HAP-1 (cell line): Measurements from ENCODE around the gene SPOUT1.
"Not testable (repeated sequence)": the region's sequence is repeated elsewhere in the genome, so short reads cannot be mapped to it uniquely, and the experiment has no call there.

ENCODE experiments used
- DNase-seq, 2 experiments: peaks; one replicate each; pipeline ENCODE4 v3.0.0-alpha.2; 2016 to 2020; ENCODE audit warnings: low spot score in 2 of 2
- H3K27me3 ChIP-seq: fragments of 250-450 bp; sonication (Bioruptor Pico); 2 replicates; pipeline ENCODE4 v1.5.1; 2020; ENCODE audit warnings: low read depth, mild to moderate bottlenecking, moderate library complexity
- H3K36me3 ChIP-seq: fragments of 250-450 bp; sonication (Bioruptor Pico); replicated peaks from 2 replicates; pipeline ENCODE4 v1.5.1; 2020; ENCODE audit warnings: mild to moderate bottlenecking
- H3K4me1 ChIP-seq: fragments of 250-450 bp; sonication (Bioruptor Pico); 2 replicates; pipeline ENCODE4 v1.5.1; 2020; ENCODE audit warnings: mild to moderate bottlenecking
- H3K4me3 ChIP-seq: fragments of 250-450 bp; sonication (Bioruptor Pico); 2 replicates; pipeline ENCODE4 v1.5.1; 2020; ENCODE audit warnings: mild to moderate bottlenecking, moderate library complexity
- H3K9me3 ChIP-seq: fragments of 250-450 bp; sonication (Bioruptor Pico); 2 replicates; pipeline ENCODE4 v1.5.1; 2020; ENCODE audit warnings: mild to moderate bottlenecking, moderate library complexity
- in situ Hi-C: fragments of 300-500 bp; cut with MboI; formaldehyde crosslinking; loops from 3 replicates; pipeline ENCODE4 v1.14.3; 2020; ENCODE audit warnings: low sequenced_read_pairs, inconsistent platforms, mixed read lengths

SPOUT1 gene, protein sequence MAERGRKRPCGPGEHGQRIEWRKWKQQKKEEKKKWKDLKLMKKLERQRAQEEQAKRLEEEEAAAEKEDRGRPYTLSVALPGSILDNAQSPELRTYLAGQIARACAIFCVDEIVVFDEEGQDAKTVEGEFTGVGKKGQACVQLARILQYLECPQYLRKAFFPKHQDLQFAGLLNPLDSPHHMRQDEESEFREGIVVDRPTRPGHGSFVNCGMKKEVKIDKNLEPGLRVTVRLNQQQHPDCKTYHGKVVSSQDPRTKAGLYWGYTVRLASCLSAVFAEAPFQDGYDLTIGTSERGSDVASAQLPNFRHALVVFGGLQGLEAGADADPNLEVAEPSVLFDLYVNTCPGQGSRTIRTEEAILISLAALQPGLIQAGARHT

DNA sequence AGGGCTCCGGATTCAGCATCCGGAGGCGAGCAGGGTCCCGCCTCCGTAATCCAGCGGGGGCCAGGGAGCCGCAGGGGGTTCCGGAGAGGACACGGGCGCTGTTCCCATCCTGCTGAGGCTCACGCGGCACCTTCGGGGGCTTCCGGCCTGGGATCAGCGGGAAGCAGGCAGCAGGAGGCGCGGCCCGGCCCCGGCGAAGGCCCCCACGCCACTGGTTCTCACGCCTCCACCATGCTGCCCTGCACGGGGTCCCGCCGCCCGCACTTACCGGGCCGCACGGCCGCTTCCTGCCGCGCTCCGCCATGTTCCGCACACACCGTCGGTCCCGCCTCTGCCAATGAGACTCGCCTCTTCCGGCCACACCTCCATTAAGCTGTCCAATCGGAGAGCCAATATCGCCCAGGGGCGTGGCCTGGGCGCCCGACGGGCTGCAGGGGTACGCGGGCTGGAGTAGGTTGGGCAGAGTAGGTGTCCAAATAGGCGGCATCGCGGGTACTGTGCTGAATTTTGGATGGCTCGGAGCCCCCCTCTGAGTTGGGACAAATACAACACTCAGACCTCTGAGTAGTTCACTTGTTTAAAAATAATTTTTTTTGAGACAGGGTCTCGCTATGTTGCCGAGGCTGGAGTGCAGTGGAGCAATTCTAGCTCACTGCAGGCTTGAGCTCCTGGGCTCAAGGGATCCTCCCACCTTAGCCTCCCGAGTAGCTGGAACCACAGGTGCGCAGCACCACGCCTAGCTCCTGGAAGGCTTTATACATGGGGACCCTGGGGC, at the start of gene SPOUT1:
Gene SPOUT1 (minus strand): TSS at position 318 of the 775 bp plus-strand sequence. CDS start 14 bp downstream, at position 304.
- Histone ChIP-seq H3K9me3 (no peaks in the 10 kb centered on the region), H3K4me3 (peak within 1 kb of the TSS; percentile 95), H3K36me3 (peaks cover 34% of the 10 kb centered on the region), H3K4me1 (peaks cover 4% of the 10 kb centered on the region; the same call in 1 of the 2 replicates), H3K27me3 (no peaks in the 10 kb centered on the region)
- DNase-seq, result peak; percentile 91 to 97
- in situ Hi-C loops, result no loop called here

DNA sequence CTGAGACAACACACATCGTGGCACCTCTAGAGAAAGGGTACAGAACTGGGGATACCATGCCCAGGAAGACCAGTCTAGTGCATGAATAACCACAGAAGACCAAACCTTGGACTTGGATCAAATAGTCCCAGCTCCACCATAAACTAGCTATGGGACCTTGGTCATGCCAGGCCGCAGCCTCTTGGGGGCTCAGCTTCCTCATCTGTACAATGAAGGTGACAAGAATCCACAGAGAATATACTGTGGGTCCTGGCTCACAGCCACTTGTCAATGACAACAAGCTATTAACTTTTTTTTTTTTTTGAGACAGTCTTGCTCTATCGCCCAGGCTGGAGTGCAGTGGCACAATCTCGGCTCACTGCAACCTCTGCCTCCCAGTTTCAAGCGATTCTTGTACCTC, 48.3 kb upstream of the SPOUT1 start:
- H3K9me3 ChIP-seq, result no peaks in the 10 kb centered on the region
- no peak for DNase-seq
- no peak overlapping the region for H3K4me3 ChIP-seq
- in situ Hi-C loops, result no loop called here
- no peaks in the 10 kb centered on the region for H3K4me1 ChIP-seq
- H3K27me3 ChIP-seq, result no peaks in the 10 kb centered on the region
- H3K36me3 ChIP-seq, result 0 out of 2 replicates have a peak, but pooled peaks cover 2% of the 10 kb centered on the region

DNA sequence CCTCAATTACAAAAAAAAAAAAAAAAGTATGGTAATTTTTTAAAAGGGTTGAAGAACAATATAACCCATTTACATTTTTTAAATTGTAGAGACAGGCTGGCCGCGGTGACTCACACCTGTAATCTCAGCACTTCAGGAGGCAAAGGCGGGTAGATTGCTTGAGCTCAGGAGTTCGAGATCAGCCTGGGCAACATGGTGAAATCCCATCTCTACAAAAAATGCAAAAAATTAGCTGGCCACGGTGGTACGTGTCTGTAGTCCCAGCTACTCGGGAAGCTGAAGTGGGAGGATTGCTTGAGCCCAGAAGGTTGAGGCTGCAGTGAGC, 41.3 kb upstream of the SPOUT1 start:
- H3K4me1 ChIP-seq, H3K9me3 ChIP-seq, DNase-seq, H3K27me3 ChIP-seq, H3K4me3 ChIP-seq, in situ Hi-C loops, H3K36me3 ChIP-seq: not testable (repeated sequence)

DNA sequence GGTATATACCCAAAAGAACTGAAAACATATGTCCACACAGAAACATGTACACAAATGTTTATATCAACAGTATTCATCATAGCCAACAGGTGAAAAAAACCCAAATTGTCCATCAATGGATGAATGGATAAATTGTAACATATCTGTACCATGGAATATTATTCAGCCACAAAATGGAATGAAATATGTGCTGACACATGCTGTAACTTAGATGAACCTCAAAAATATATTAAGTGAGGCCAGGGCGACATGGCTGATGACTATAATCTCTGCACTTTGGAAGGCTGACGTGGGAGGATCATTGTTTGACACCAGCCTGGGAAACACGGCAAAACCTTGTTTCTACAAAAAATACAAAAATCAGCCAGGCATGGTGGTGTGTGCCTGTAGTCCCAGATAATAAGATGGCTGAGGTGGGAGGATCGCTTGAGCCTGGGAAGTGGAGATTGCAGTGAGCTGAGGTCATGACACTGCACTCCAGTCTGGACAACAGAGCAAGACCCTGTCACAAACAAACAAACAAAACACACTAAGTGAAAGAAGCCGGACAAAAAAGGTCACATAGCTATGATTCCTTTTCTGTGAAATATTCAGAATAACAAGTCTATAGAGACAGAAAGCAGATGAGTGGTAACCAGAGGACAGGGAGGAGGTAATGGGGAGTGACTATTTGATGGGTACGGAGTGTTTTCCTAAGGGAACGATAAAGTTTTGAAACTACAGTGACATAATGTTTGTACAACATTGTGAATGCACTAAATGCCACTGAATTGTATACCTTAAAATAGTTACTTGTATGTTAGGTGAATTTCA, 40.7 kb upstream of the SPOUT1 start:
- no peaks in the 10 kb centered on the region for H3K27me3 ChIP-seq
- H3K4me3 ChIP-seq, result no peak overlapping the region
- DNase-seq, result no peak
- H3K4me1 ChIP-seq, result no peaks in the 10 kb centered on the region
- no peaks in the 10 kb centered on the region for H3K9me3 ChIP-seq
- in situ Hi-C loops, result no loop called here
- H3K36me3 ChIP-seq, result no peaks in the 10 kb centered on the region; the same call in 1 of the 2 replicates

DNA sequence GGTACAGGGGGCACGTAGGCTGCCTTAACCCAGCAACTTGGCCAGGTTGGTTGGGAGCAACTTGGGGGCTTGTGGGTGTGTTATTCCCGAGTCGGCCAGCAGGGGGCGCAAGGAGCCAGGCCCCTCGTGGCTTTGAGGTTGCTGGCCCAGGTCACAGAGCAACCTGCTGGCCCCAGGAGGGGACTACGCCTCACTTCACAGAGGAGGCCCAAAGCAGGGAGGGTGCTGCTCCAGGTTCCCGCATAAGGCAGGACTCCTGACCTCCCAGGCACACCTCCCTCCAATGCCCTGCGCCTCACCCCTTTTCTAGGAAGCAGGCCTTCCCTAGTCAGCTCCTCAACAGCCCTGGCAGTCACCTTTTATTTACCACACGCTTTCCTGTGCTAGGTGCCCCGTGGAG, 34.1 kb upstream of the SPOUT1 start:
- Histone ChIP-seq H3K27me3 (no peaks in the 10 kb centered on the region), H3K9me3 (no peaks in the 10 kb centered on the region), H3K4me1 (peaks cover 10% of the 10 kb centered on the region), H3K4me3 (no peak overlapping the region), H3K36me3 (no peaks in the 10 kb centered on the region)
- in situ Hi-C loops, result no loop called here
- DNase-seq, result peak; percentile 29 to 90

DNA sequence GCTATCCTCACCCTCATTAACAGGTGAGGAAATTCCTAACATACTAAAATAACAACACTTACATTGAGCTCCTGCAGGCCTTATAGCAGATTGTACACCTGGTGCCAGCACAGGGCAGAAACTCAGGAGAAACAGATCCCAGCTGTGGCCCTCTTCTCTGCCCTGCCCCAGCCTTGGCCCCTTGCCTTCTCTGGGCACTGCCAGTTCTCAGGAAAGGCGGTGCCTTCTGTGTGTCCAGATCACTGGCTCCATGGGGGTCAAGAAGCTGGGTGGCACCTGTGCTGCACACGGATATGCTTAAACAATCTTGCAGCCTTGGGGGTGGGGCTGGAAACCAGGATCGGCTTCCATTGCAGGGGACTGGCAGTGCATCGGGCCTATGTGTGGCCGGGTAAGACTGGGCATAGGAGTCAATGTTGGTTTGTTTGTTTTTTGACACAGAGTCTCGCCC, 32.8 kb upstream of the SPOUT1 start:
- DNase-seq, result no peak
- Histone ChIP-seq H3K36me3 (no peaks in the 10 kb centered on the region), H3K4me1 (peaks cover 10% of the 10 kb centered on the region), H3K9me3 (no peaks in the 10 kb centered on the region), H3K4me3 (no peak overlapping the region), H3K27me3 (no peaks in the 10 kb centered on the region)
- in situ Hi-C loops, result no loop called here

DNA sequence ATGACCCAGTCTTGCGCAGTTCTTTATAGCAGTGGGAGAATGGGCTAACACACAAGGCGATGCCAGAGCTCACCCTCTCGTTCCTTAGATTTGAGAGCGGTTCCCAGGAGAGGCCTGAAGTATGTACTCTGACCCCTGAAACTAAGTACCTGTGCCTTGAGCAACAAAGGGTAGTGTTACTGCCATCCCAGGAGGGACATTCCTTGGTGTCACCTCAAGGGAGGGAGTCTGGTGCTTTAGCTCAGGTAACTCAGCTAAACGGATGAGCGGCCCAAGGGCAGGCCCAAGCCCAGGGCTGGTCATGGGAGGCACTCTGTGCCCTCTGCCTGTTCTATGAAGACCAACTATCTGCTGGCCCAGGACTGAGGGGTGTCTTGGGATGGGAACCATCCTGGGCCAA, 31.9 kb upstream of the SPOUT1 start:
- in situ Hi-C loops, result no loop called here

DNA sequence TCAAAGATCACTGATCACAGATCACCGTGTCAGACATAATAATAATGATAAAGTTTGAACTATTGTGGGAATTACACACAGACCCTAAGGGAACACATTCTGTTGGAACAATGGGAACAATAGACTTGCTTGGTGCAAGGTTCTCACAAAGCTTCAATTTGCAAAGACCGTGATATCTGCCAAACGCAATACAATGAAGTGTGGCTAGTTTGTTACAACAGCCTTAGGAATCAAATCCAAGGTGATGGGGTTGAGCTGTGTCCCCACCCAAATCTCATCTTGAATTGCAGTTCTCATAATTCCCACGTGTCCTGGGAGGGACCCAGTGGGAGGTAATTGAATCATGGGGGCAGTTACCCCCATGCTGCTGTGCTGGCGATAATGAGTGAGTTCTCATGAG, 31.3 kb upstream of the SPOUT1 start:
- Histone ChIP-seq H3K4me1 (peaks cover 10% of the 10 kb centered on the region), H3K4me3 (no peak overlapping the region), H3K27me3 (no peaks in the 10 kb centered on the region), H3K36me3 (no peaks in the 10 kb centered on the region), H3K9me3 (no peaks in the 10 kb centered on the region)
- in situ Hi-C loops, result no loop called here
- peak; percentile 52 to 73 for DNase-seq

More for the DNA sequence above, 31.9 kb upstream of the SPOUT1 start:
- no peak for DNase-seq
- peaks cover 10% of the 10 kb centered on the region for H3K4me1 ChIP-seq
- H3K9me3 ChIP-seq, result no peaks in the 10 kb centered on the region
- no peaks in the 10 kb centered on the region for H3K36me3 ChIP-seq
- H3K27me3 ChIP-seq, result no peaks in the 10 kb centered on the region
- no peak overlapping the region for H3K4me3 ChIP-seq

DNA sequence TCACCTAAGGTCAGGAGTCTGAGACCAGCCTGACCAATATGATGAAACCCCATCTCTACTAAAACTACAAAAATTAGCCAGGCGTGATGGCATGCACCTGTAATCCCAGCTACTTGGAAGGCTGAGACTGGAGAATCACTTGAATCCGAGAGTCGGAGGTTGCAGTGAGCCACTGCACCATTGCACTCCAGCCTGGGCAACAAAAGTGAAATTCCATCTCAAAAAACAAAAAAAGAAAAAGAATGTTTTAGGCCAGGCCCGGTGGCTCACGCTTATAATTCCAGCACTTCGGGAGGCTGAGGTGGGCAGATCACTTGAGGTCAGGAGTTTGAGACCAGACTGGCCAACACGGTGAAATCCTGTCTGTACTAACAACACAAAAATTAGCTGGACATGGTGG, 28.9 kb upstream of the SPOUT1 start:
- H3K9me3 ChIP-seq, H3K27me3 ChIP-seq, in situ Hi-C loops, DNase-seq, H3K36me3 ChIP-seq, H3K4me3 ChIP-seq, H3K4me1 ChIP-seq: not testable (repeated sequence)

DNA sequence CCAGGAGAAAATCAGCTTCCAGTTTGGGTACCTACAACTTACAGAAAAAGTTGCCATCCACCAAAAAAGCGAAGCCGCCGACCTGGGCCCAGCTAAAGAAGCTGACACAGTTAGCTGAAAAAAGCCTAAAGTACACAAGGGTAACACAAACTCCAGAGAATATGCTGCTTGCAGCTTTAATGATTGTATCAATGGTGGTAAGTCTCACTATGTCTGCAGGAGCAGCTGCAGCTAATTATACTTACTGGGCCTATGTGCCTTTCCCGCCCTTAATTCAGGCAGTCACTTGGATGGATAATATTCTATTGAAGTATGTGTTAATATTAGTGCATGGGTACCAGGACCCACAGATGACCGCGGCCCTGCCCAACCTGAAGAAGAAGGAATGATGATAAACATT, 24.9 kb upstream of the SPOUT1 start:
- not testable (repeated sequence) for H3K4me3 ChIP-seq, DNase-seq, H3K4me1 ChIP-seq, H3K27me3 ChIP-seq, H3K9me3 ChIP-seq, H3K36me3 ChIP-seq
- in situ Hi-C loops, result loop anchor here (5.0 kb wide), 1 partner anchor 73 kb away; no protein-coding TSS in a partner anchor

DNA sequence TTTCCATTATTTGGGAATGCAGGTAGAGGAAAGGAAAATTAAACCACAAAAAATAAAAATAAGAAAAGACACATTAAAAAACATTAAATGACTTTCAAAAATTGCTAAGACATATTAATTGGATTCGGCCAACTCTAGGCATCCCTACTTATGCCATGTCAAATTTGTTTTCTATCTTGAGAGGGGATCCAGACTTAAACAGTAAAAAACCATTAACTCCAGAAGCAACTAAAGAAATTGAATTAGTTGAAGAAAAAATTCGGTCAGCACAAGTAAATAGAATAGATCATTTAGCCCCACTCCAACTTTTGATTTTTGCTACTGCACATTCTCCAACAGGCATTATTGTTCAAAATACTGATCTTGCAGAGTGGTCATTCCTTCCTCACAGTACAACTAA, 23.1 kb upstream of the SPOUT1 start:
- in situ Hi-C loops, result loop anchor here (5.0 kb wide), 1 partner anchor 75 kb away; no protein-coding TSS in a partner anchor

DNA sequence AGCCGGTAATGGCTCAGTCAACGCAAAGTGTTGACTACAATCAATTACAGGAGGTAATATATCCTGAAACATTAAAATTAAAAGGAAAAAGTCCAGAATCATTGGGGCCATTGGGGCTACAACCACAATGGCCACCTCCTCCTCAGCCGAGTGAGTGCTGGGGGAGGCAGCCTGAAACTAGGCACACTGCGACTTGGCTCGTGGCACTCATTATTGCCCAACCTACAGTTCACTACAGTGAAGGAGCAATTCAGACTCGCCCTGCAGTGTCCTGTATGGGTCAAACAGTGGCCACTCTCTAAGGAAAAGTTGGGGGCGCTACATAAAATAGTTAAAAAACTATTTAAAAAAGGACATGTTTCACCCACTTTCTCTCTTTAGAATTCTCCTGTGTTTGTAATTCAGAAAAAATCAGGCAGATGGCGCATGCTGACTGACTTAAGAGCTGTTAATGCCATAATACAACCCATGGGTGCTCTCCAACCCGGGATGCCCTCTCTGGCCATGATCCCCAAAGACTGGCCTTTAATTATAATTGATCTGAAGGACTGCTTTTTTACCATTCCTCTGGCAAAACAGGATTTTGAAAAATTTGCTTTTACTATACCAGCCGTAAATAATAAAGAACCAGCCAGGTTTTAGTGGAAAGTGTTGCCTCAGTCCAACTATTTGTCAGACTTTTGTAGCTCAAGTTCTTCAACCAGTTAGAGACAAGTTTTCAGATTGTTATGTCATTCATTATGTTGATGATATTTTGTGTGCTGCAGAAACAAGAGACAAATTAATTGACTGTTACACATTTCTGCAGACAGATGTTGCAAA, 22.4 kb upstream of the SPOUT1 start:
- H3K9me3 ChIP-seq, H3K4me1 ChIP-seq, H3K36me3 ChIP-seq, H3K27me3 ChIP-seq, H3K4me3 ChIP-seq: not testable (repeated sequence)
- DNase-seq, result peak in 1 of 2 experiments; percentile 43
- in situ Hi-C loops, result loop anchor here (5.0 kb wide), 1 partner anchor 75 kb away; no protein-coding TSS in a partner anchor

More for the DNA sequence above, 23.1 kb upstream of the SPOUT1 start:
- not testable (repeated sequence) for H3K27me3 ChIP-seq, H3K36me3 ChIP-seq, H3K9me3 ChIP-seq, H3K4me1 ChIP-seq, DNase-seq, H3K4me3 ChIP-seq

DNA sequence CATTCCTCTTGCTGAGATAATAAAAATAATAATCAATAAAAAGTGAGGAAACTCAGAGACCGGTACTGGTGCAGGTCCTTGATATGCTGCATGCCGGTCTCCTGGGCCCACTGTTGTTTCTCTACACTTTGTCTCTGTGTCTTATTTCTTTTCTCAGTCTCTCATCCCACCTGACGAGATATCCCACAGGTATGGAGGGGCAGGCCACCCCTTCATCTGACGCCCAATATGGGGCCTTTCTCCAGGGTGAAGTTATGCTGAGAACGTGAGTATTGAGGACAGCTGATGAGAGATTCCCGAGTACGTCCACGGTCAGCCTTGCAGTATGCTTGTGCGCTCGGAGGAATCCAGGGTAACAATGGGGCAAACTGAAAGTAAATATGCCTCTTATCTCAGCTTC, 21.4 kb upstream of the SPOUT1 start:
- H3K27me3 ChIP-seq, H3K36me3 ChIP-seq, H3K4me3 ChIP-seq, H3K4me1 ChIP-seq, DNase-seq, H3K9me3 ChIP-seq: not testable (repeated sequence)
- in situ Hi-C loops, result loop anchor here (5.0 kb wide), 1 partner anchor 76 kb away; no protein-coding TSS in a partner anchor
